C1 segment of cervical spinal cord (tissue), 14 donors: Measurements from ENCODE around the gene AHCYL2.
"Not testable (repeated sequence)": the region's sequence is repeated elsewhere in the genome, so short reads cannot be mapped to it uniquely, and the experiment has no call there.

Source experiments
- DNase-seq, 14 donors: peaks; one replicate each; lab custom pipeline; 2025; lab: John Stamatoyannopoulos, UW

AHCYL2 gene

DNA sequence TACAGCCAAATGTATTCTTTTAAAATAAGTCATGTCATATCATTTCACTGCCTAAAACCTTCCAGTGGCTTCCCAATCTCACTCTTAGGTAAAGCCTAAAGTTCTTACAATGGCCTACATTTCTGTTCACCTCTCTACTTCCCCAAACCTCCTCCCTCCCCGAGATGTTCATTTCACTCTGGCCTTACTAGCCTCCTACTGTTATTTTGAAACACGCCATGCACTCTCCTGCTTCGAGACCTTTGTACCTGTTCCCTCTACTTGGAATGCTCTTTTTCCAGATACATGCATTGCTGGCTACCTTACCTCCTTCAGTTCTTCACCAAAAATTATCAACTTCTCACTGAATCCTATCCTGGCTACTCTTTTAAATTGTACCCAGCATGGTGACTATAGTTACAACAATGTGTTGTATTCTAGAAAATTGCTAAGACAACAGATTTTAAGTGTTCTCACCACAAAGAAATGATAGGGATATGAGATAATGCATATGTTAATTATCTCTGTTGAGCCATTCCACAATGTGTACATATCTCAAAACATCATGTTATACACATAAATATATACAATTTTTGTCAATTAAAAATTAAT lies 158.8 kb downstream of the AHCYL2 start:
- no peak for DNase-seq

DNA sequence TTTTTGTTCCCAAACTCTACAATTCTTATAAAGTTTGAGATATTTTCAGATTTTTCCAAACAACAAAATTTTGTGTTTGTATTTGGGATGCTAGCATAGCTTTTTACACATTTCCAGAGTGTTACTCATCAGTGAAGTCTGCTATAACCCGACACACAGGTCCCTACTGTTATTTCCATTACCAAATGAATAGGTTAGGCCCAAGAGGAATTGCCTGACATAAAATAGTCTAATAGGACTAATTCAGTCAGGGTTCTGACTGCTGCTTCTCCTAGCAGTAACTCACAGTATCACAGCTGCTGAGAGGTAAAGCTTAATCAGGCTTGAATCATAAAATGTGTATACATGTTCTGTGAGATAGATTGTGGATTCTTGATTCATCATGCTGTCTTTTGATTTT lies 160.3 kb downstream of the AHCYL2 start:
- DNase-seq = no peak

DNA sequence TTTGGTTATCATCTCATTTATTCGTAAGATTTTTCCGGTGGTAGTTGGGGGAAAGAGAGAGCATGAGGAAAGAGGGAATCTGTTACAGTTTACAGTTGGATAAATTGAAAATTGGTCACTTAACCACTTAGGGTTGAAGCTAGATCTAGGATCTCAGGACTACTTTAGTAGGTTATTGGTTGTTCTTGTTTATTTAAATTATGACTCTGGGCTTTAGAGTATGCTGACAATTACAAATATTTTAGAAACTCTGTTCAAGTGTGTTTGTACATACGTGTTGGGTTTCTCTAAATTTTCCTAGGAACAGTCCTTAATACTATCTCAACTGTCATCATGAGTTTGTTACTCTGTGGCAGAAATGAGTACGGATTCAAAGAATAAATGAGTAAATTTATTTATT lies 160.8 kb downstream of the AHCYL2 start:
- no peak for DNase-seq

DNA sequence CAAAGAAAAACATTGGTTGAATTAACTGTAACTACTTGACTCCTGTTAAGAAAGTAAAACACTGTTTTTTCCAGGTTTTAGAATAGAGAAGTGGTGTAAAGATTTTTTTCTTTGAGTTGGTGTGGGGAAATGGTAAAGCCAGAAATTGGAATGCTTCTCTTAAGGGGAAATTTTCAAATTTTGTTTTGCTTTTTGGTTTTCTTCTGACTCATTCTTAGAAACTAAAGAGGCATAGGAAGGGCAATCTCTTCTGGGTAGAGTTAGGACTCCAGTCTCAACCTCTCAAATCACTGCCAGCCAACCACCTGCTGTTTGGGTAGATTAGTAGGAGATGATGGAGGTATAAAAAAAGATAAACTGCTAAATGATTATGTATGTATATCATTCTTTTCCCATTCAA lies 161.7 kb downstream of the AHCYL2 start:
- DNase-seq = no peak

DNA sequence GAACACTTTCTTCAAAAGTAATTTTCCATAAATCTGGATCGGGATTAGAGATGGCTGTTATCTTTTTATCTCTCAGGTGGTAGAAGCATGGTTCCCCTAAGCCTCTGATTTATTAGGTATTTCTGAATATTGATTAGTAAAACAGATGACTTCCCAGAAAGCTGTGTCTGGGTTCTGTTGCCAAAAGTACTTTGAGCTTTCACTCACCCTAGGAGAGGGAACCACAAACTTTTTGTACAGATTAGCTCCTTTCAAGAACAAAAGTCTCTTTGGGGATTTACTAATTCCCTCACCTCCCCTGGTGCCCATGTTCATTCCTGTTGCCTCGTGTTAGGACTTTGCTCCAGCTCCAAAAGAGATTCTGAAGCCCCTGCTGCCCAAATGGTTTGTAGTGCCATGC lies 162.7 kb downstream of the AHCYL2 start:
- DNase-seq = no peak

DNA sequence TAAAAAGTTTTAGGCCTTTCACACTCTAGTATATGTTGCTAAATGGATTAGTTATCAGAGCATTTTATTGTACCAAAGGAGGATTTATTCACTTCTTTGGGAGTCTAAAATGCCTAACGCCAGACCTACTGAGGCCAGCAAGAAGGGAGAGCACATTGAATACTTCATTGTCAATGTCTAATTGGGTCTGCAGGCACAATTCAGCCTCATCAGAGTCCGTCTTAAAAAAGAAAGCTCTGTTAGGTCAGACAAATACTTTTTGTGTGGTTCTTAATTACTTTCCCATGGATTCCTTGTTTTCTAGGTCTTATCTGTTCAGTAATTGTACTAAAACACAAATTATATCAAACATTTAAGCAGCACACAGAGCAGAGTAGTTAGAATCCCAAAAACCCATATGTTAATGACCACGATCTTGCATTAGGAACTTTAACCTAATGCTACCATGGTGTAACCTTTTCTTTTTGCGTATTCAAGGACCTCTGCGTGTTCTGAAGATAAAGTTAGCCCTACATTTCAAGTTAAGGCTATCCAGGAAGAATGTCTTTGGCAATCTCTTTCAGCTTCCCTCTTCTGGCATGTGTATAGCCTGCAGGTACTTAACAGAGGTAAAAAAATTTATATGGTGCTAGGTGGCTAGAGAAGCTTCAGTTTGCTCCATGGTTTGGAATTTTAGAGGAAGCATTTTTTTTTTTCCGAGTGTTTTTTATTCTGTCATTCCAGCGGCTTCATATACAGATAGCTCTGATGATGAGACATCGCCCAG lies 163.7 kb downstream of the AHCYL2 start:
- DNase-seq = no peak

DNA sequence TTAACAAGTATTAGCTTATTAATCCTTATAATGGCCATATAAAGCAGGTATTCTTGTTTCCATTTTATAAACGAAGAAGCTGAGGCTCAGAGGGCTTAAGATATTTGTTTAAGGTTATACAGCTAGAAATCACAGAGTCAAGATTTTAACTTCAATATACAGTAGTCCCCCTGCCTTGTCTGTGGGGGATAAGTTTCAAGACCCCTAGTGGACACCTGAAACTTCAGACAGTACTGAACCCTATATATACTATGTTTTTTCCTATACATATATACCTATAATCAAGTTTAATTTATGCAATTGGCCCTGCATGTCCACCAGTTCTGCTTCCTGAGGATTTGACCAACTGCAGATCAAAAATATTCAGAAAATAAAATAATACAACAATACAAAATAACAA lies 165.0 kb downstream of the AHCYL2 start:
- no peak for DNase-seq

DNA sequence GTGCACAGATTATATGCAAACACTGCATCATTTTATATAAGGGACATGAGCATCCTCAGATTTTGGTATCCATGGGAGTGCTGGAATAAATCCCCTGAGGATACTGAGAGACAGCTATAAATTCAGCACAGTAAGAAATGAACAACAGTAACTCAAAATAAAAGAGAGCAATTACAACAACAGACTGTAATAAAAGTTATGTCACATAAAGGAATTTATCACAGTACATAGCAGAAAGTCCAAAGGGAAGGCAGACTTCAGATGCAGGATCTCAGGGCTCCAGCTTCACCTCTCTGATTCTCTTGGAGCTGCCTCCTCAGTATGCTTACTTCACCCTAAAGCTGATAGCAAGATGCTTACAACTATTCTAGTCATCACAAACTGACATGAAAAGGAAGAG lies 165.5 kb downstream of the AHCYL2 start:
- DNase-seq = no peak

DNA sequence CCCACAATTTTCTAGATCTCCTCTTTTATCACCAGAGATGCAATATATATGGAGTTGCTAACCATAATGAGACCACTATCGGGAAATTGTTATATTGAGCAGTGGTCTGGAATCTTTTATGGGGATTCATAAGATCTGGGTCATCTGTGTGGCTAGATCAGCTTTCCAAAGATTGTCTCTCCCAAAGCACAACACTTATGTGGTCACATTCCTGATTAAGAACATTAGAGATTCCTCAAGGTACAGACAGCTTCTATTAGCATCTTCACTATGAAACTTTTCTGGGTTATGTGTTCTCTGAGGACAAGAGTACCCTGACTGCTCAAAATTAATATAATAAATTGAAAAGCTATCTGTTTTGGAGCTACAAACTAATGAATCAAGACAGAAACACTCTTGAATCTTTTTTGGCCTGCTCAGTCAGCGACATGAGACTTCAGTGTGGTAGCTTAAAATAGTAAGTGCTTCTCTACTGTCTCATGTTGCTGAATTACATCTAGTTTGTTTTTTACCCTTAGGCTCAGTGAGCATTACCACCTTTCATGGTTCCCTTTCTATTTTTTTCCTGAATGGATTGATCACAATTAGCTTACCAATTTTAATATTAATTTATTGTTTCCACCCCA lies 166.8 kb downstream of the AHCYL2 start:
- no peak for DNase-seq

DNA sequence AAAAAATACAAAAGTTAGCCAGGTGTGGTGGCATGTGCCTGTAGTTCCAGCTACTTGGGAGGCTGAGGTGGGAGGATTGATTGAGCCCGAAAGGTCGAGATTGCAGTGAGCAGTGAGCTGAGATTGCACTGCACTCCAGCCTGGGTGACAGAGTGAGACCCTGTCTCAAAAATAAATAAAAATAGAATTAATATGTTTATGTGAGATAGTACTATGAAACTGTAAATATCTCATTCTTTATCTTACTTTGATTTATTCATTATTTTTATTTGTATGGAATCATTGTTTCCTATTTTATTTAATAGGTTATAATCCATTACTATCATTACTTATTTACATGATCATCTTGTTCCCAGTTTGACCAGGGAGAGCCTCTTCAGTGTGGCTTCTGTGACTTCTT lies 168.4 kb downstream of the AHCYL2 start:
- no peak for DNase-seq

DNA sequence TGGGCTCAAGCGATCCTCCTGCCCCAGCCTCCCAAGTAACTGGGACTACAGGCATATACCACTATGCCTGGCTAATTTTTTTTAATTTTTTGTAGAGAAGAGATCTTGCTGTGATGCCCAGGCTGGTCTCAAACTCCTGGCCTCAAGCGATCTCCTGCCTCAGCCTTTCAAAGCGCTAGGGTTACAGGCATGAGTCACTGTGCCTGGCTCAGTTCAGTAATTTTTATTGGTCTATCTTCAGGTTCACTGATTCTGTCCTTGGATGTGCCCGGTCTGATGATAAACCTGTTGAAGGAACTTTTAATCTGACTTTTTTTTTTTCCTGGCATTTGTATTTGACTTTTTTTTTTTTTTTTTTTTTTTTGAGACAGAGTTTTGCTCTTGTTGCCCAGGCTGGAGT lies 169.3 kb downstream of the AHCYL2 start:
- no peak for DNase-seq

DNA sequence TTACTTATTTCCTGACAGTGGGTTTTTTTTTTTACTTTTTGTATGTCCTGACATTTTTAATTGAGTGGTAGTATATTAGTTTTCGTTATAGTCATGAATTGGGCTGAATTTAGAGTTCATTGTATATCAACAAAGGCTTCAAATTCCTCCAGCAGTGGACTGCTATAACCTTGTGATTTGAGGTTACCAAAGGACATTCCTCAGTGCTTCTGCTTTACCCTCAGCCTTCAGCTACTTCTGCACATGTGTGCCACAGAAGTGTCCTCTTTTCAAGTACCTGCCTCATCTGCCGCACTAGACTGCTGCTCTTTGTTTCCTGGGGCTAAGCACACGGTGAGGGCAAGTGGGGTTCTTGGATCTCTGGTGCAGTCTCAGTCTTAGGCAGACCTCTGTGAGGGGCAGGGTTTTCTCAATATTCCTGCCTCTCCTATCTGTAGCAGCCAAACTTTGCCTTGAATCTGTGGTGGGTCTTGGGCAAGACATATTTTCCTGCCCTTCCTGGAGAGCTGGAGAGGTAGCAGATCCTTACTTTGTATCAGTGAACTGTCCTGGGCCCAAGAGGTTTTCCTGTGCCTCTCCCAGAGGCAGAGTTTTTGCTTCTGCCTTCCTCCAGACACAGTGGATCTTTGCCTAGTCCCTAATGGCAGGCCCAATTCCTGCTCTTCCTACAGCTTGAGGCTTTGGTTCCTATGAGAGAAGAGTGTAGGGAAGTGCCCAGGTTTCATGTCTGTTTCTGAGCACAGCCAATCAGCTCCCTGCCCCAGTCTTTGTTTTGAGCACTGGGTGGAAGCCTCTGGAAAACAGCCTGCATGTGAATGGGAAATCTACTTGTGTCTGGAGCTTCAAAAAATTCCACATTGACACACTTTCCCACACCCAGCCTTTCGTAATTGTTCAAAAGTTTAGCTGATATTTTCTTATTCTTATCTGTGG lies 170.4 kb downstream of the AHCYL2 start:
- no peak for DNase-seq

DNA sequence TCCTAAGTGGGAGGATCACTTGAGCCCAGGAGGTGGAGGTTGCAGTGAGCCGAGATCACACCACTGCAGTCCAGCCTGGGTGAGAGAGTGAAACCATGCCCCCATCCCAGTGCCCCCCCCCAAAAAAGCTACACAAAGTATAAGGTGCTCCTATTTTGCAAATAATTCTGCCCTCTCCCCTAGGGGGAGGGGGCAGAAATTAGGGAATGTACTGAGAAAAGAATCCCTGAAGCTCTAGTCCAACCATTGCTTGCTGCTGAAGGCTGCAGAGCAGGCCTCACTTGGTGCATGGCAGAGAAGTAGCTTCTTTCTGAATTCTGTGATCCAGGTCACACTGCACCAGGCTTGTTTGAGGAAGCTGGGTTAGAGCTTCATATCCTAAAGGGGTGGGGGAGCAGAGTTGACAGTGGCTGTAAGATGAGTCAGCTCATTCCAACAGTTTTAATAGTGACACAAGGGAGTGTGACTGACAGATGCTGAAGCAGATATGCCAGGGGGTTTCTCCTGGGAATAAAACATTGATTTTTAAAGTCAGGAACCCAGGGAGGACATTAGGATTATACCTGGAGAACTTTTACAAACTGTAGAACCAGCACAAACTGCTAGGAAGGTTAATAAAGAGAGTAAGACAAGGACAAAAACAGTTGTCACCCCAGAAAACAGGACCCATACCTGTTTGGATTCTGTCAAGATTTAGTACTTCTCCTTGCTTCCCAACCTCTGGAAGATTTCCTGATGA lies 176.6 kb downstream of the AHCYL2 start:
- DNase-seq = no peak

DNA sequence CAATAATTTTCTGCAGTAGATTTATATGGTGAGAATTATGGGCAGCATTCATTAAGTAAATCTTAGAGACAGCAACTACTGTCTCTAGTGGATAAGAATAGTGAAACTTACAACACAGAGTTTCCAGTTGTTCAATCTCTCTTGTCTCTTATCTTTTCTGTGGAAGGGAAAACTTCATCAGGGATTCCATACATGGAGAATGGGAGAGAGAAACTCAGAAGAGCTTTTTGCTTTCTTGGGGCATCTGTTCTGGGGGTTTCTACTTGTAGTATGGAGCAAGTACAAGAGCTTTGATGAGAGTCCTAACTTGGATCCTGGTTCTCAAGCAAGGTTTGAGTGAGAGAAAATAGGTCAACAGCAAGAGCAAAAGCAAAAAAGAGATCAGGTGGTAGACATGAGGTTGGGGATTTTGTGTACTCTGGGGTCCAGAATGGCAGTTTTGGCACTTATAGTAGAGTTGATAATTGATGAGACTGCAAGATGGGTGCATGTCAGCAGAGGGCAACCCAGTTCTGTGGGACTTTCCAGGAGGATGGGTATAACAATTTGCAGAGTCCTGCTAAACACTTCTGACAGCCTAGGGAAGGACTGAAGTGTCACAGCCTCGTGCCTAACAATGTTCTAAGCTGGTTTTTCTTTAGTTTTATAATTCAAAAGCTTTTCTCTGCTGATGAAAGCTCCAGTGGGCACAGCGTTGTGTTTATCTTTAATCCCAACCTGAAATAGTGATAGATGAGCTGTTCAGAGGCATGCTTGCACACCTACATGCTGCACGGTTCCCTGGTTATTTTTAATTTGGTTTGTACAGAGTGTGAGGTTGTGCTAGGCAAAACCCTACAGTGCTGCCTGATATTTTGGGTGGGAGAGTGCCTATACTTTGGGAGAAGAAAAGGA lies 177.4 kb downstream of the AHCYL2 start:
- no peak for DNase-seq

DNA sequence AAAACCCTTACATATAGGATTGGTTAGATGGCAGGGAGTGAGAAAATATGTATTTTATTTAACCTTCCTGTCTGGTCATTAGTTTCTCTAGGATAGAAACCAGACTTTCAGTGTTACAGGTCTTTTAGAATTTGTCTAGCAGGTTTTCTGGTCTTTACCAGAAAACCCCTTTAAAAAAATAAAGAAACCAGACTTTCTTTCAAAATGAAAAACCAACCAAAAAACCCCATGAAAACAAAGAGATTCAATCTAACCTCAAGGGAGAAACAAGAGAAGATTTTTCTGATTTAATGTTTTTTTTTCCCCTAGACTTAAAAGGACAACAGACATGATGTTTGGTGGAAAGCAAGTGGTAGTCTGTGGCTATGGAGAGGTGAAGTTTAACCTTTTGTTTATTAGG lies 180.7 kb downstream of the AHCYL2 start:
- no peak for DNase-seq

DNA sequence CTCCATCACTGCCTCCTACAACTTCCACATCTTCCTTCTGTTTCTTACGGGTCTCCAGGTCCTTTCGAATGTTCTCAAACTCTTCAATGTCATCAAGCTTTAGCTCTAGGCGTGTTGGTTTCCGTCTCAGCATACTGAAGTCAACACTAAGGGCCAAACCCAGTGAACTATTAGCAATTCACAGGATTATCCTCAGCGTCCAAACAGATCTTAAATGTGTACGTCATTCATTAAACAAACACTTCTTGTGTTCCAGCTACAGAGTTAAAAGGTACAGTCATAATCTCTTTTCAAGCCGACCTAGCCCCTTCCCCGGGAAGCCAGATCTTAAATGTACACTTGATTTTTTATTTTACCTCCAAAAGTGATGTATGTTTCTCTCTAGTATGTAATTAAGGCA lies 185.4 kb downstream of the AHCYL2 start:
- DNase-seq = not testable (repeated sequence)

DNA sequence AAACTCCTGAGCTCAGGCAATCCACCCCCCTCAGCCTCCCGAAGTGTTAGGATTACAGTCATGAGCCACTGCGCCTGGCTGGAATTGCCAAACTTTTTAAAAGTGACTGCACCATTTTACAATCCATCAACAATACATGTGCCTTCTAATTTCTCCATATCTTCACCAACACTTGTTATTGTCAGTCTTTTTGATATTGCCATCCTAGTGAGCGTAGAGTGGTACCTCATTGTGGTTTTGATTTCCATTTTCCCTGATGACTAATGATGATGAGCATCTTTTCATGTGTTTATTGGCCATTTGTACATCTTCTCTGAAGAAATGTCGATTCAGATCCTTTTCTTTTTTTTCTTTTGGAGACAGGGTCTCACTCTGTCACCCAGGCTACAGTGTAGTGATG lies 187.7 kb downstream of the AHCYL2 start:
- no peak for DNase-seq

DNA sequence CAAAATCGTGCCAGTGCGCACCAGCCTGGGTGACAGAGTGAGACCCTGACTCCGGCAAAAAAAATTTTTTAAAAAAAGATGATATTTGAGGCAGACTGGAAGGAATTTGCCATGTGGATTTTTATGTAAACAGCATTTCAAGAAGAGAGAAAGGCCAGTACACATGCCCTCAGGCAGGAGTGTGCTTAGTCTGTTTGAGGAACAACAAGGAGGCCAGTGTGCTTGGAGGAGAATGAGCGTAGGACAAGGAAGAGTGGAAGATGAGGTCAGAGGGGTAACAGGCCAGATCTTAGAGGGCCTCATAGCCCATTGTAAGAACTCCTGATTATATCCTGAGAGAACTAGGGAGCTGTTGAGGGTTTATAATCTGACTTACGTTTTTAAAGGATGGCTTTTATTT lies 192.2 kb downstream of the AHCYL2 start:
- DNase-seq = no peak

DNA sequence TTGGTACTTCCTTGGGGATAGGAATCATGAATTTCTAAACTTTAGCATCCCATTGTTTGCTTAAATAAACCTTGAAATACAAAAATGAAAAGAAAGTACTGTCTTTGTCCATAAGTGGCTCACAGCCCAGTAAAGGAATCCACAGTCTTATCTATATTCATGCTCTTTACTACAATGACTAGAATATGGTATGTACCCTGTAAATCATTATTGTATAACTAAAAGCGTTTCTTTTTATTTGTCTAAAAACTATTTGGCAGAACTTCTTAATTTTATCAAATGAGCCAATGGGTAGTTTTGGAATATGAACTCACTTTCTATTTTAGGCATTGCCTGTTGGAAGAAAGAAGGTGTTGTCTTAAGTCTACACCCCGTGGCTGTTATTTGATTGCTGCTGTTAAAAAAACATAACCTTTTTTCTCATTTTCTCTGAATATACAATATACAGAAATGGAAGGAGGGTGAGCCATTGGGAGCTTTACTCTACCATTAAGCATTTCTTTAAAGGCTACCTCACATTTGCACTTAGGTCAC lies 197.0 kb downstream of the AHCYL2 start:
- no peak for DNase-seq

DNA sequence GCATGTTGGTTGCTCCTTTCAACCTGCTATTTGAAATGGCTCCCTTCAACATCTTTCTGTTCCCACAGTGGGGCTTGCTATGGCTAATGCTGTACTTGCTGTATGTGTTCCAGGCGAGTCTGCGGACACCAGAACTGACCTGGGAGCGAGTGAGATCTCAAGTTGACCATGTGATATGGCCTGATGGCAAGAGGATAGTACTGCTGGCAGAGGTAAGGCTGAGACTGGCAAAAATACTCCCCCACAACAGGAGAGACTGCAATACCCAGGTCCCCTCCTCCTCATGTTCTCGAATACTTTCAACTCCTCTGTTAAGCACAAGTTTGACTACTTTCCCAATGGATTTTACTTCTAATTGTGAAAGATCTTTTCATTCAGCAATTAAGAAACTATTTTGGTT lies 197.9 kb downstream of the AHCYL2 start:
- no peak for DNase-seq
